CMK (cell line): ENCODE measurements around the gene PCP2.
"Not testable (repeated sequence)": the region's sequence is repeated elsewhere in the genome, so short reads cannot be mapped to it uniquely, and the experiment has no call there.

Experiments
- DNase-seq: peaks from one replicate; pipeline ENCODE4 v3.0.0-alpha.2; 2010; ENCODE audit warnings: low read depth

Gene PCP2

DNA sequence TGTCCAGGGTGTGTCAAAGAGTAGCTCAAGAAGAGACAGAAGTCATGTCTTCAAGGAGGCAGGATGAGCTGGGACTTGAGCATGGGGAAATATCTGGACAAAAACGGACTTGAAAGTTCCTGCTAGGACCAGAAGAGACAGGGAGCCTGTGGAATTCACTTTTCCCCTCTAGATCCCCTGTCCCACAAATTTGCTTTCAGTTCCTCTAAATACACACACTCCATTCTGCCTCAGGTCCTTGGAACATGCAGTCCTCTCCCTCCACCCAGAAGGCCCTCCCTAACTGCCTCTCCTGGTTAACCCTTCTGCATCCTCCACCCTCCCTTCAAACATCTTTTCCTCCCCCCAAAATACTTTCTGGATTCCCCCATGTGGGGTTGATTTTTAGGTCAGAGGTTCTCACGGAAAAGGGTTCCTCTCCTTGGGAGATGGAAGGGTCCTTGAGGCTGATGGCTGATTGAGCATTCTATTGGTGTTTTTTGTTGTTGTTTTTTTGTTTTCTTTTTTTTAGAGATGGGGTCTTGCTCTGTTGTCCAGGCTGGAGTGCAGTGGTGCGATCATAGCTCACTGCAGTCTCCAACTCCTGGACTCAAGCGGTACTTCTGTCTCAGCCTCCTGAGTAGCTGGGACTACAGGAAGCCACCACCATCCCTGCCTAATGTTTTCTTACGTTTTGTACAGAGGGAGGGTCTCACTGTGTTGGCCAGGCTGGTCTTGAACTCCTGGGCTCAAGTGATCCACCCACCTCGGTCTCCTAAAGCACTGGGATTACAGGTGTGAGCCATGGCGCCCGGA is 28.4 kb upstream of the PCP2 start:
- no peak for DNase-seq

DNA sequence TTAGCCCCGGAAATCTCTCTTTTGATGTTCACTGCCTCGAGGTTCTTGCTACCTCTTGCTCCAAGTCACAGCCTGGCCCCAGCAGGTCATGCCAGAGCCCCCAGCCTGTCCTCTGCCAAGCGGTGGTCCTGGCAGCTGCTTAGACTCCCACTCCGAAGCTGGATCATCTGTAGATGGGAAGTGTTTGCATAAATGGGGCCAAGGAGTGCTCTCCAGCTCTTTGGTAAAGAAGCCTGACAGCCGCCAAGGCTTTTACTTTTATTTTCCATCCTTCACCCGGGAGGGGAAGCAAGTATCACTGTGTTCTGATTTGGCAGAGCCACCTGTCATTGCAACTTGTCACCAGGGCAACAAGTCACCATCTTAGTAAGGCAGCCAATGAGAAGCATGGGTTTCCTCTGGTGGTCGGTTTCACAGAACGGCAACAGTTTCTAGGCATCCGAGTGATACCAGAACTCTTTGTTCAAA is 24.7 kb upstream of the PCP2 start:
- no peak for DNase-seq

DNA sequence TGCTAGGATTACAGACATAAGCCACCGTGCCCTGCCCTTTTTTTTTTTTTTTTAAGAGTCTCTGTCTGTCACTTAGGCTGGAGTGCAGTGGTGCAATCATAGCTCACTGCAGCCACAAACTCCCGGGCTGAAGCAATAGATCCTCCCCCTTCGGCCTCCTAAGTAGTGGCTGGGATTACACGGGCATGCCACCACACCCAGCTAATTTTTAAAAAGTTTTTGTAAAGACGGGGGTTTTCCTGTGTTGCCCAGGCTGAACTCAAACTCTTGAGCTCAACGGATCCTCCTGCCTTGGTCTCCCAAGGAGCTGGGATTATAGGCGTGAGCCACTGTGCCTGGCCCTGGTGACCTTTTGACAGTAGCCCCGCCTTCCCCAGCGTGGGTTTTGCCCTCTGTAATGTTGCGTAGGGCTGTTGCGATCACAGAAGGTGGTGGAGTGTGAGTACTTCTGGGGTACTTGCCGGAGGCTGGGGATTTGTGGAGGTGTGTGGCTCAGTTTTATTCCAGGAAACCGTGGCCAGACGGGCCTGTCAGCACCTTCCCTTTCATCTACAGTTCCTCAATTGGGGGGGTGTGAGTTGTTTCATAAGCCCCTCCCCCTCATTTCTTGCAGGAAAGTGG is 23.7 kb upstream of the PCP2 start:
- no peak for DNase-seq

DNA sequence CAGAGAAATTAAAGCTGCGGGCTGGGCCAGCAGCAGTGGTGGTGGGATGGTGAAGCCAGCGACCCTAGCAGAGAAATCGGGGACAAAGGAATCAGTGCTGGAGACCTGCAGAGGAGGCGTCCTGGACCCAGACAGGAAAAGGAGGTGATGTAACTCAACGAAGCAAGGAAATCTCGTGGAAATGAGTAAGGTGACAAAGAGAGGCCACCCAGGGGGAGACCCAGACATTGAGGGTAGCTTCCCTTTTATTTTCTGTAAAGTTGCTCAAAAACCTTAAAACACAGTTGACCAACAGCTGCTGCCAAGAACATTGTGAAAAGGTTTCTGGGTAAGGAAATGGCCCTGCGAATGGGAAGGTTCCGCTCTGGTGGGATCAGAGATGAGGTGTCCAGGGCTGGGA is 22.1 kb upstream of the PCP2 start:
- no peak for DNase-seq

DNA sequence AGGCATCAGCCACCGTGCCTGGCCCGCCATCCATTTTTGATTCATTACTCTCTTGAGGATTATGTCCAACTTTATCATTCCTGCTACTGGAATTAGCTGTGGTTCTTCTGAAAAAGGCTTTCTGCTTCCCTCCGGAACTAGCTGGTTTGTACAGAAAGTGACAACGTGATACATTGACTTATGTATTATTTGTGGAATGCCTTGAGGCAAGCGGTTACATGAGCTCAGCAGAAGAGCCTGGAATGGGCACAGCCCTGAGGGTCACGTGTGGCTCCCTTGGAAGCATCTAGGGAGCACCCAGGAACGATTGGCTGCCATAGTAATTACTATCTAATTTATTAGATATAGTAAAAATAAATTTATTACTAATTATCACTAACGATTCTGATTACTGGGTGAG is 20.9 kb upstream of the PCP2 start:
- no peak for DNase-seq

DNA sequence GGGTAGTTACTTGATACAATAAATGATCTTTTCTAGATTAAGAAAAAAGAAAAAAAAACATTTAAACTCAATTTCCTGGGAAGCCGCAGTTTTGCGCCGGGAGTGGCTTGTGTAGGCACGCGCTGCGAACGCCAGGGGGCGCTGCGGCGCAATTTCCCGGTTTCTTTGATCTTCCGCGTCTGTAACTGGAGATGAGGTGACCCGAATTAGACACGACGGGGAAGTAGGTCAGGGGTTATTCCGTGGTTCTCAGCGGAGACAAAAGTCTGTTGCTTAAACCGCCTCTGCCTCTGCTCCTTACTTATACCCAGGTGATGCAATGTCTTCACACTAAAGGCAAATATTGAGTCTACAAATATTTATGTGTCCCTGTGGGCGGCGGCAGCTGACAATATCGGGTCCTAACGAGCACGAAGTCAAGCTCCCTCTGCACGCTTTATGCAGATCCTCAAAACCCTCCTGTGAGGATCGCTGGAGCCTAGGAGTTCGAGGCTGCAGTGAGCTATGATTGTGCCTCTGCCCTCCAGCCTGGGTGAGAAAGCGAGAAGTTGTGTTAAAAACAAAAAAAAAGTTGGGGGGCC is 18.6 kb upstream of the PCP2 start:
- peak; percentile 65 for DNase-seq

DNA sequence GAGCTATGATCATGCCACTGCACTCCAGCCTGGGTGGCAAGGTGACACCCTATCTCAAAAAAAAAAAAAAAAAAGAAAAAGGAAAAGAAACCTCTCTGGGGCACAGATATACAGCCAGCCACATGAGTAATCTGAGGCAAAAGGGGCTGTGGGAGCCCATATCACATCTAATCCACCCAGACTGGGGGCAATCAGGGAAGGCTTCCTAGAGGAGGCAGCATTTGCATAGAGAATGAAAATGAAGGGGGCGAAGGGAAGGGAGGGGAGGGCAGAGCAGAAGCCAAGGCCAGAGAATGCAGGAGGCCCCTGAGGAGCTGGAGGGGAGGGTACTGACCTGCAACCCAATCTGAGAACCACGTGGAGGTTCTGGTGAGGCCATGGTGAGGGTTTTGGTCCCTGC is 16.6 kb upstream of the PCP2 start:
- no peak for DNase-seq

DNA sequence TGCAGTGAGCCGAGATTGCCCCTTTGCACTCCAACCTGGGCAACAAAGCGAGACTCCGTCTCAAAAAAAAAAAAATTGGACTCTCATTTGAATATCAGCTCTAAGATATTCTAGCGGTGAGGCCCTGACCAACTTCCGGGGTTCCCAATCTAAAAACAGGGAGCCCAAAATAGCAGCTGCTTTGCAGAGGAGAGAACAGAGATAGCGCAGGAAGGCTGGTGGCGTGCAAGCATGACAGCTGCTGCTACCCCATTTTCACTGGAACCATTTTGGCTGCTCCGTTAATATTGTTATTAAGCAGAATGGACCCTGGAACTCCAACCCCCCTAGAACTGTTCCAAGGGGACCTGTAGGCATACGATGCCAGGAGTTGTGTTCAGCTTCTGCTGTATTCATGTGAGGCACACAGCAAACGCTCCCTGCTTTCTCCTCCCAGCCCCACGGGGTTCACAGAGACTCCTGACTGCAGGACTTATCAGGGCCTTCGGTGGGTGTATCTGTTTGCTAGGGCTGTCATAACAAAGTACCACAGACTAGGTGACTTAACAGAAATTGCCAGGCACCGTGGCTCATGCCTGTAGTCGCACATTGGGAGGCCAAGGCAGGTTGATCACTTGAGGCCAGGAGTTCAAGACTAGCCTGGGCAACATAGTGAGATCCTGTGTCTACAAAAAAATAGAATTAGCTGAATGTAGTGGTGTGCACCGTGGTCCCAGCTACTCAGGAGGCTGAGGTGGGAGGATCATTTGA is 14.9 kb upstream of the PCP2 start:
- DNase-seq: no peak

DNA sequence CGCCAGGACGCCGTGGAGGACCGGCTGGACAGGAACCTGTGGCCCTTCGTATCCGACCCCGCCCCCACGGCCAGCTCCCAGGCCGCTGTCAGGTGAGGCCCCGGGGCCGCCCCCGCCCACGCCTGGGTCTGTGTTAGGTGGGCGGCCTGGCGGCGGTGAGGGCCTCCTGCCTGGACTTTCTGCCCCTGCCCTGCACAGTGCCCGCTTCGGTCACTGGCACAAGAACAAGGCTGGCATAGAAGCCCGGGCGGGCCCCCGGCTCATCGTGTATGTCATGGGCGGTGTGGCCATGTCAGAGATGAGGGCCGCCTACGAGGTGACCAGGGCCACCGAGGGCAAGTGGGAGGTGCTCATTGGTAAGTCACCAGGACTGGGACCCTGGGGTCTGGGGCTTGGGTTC is 13.6 kb upstream of the PCP2 start:
- no peak for DNase-seq

DNA sequence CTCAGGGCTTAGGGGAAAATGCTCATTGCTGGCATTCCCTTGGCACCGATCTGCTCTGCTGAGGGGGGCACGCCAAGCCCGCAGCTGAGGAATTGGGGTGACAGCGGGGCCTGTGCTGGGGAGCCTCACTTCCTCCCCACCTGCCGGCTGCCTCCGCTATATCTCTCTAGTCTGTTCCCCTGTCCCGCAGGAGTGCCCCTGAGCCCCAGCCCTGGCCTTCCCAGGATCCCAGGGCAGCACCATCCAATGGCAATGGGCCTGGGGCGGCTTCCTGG is 12.8 kb upstream of the PCP2 start:
- DNase-seq: no peak

DNA sequence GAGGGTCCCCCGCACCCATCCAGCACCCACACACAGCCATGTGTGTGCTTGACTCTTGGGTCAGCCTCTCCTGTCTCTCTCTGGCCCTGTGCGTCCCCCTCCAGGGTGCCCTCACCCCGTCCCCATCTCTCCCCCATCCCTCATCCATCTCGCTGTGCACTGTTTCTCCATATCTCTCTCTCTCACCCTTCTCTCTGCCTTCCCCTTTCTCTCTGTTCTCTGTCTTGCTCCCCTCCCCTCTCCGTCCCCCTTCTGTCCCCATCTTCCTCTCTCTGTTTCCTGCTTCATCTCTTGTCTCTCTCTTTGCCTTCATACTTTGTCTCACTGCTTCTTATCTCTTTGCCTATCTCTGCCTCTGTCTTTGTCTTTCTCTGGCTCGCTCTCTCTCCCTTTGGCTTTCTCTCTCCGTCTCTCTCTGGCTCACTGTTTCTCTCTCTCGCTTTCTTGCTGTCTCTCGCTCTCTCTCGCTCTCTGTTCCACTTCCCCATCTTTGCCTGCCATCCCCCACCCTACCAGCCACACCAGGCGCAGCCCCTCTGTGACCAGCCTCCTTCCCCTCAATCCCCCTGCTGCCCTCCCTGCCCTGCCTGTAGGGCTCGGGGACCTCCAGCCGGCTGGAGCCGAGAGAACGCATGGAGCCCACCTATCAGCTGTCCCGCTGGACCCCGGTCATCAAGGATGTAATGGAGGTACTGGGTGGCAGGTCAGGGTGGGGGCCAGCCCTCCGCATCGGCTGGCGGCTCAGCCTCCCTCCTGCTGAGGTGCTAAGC is 12.3 kb upstream of the PCP2 start:
- DNase-seq: no peak

DNA sequence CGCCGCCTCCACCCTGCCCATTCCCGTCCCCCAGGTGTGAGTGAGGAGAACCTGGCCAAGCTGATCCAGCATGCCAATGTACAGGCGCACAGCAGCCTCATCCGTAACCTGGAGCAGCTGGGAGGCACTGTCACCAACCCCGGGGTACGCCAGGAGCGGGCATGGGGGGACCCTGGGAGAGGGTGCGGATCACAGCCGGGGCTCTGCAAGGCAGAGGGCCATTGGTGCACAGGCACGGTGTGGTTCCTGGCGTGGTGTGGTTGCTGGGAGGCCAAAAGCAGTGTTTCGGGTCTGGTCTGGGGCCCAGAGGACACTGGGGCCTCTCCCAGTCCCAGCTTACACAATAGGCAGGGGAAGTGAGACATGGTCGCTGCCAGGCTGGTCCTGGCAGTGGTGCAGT is 11.6 kb upstream of the PCP2 start:
- DNase-seq: no peak

DNA sequence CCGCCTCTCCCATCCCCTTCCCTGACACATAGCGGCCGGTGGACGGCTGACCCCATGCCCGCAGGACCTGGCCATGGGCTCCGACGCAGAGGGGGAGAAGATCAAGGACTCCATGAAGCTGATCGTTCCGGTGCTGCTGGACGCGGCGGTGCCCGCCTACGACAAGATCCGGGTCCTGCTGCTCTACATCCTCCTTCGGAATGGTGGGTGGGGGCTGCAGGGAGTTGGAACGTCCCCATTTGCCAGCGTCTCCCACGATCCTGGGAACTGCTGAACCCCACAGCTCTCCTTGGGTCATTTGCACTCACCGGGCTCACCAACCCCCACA is 11.0 kb upstream of the PCP2 start:
- DNase-seq: no peak

DNA sequence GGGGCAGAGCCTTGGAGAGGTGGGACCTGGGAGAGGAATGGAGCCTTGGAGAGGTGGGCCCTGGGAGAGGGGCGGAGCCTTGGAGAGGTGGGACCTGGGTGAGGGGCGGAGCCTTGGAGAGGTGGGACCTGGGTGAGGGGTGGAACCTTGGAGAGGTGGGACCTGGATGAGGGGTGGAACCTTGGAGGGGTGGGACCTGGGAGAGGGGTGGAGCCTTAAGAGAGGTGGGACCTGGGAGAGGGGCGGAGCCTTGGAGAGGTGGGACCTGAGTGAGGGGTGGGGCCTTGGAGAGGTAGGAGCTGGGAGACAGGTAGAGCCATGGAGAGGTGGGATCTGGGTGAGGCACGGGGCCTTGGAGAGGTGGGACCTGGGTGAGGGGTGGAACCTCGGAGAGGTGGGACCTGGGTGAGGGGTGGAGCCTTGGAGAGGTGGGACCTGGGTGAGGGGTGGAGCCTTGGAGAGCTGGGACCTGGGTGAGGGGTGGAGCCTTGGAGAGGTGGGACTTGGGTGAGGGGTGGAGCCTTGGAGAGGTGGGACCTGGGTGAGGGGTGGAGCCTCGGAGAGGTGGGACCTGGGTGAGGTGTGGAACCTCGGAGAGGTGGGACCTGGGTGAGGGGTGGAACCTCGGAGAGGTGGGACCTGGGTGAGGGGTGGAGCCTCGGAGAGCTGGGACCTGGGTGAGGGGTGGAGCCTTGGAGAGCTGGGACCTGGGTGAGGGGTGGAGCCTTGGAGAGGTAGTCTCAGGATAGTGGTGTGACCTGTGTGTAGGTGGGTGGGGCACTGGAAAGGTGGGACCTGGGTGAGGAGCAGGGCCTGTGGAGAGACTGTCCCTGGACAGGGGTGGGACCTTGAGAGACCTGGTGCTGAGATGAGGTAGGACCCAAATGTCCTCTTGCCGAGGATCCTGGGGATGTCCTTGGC is 10.4 kb upstream of the PCP2 start:
- not testable (repeated sequence) for DNase-seq

DNA sequence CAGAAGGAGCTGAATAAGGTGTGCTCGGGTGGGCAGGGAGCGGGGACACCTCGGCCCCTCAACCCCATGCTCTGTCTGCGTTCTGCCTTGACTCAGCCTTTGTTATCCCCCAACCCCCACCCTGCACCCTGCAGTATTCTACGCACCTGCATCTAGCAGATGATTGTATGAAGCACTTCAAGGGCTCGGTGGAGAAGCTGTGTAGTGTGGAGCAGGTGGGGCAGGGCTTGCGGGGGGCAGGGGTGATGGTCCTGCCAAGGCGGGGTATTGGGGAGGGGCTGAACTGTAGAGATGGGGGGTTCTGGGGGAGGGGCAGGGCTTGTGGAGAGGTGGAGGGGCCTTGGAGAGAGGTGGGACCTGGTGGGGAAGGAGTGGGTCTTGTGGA is 9.5 kb upstream of the PCP2 start:
- no peak for DNase-seq

DNA sequence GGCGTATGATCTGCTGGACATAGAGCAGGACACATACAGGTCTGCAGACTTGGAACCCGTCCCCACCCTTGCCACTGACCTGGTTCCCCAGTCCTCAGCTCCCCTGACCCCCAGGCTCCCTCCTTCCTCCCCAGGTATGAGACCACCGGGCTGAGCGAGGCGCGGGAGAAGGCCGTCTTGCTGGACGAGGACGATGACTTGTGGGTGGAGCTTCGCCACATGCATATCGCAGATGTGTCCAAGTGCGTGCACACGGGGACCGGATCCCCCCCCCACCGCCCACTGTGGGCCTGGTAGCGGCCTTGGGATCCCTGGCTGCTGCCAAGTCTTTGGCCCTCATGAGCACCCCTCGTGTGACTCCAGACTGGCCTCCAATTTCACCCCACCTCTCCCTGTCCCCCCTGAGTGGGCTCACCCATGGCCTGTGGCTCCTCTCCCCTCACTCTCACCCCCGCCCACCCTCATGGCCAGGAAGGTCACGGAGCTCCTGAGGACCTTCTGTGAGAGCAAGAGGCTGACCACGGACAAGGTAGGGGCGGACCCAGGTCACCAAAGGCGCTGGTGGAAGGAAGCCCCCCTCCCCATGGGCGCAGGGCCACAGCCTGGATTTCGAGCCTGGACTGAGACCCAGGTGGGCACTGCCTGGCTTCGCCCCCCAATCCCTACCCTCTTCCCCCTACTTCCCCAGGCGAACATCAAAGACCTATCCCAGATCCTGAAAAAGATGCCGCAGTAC is 8.9 kb upstream of the PCP2 start:
- no peak for DNase-seq

DNA sequence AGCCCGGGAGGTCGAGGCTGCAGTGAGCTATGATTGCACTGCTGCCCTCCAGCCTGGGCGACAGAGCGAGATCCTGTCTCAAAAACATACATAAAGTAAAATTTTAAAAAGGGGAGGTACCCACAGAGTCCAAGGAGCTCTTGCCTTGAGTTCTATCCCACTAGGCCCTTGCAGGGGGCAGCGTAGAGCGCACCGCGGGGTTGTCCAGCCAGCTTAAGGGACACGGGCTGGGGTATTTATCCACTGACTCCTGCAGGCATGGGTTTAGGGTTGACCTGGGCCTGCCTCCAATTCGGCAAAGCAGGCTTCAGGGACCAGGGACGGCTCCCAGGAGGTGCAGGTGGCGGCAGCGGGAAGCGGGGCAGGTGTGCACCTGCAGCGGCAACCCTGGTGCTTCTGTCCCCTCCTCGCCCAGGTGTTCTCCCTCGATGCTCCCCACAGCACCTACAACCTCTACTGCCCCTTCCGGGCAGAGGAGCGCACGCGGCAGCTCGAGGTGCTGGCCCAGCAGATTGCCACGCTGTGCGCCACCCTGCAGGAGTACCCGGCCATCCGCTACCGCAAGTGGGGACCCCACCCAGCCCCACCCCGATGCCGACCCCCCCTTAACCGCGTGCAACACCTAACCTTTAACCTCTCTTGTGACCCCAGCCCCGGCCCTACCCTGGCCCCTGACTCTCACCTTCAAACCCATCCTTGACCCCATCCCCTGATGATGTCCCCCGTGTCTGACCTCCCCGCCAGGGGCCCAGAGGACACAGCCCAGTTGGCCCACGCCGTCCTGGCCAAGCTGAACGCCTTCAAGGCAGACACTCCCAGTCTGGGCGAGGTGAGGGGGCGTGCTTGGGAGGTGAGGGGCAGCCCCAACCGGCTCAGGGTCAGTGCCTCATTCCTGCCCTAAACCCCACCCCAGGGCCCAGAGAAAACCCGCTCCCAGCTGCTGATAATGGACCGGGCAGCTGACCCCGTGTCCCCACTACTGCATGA is 8.1 kb upstream of the PCP2 start:
- DNase-seq: no peak

DNA sequence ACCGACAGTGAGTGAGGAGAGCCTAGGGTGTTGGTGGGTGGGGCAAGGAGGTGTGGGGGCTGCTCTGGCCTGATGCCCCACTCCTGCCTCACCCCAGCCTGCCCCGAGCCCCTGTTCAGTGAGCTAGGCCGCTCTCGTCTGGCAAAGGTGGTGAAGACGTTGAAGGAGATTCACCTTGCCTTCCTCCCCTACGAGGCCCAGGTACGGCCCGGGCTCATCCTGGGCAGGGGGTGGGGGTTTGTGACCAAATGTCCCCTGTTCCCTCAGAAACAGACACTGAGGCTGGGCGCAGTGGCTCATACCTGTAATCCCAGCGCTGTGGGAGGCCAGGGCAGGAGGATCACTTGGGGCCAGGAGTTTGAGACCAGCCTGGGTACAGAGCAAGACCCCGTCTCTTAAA is 7.3 kb upstream of the PCP2 start:
- no peak for DNase-seq

DNA sequence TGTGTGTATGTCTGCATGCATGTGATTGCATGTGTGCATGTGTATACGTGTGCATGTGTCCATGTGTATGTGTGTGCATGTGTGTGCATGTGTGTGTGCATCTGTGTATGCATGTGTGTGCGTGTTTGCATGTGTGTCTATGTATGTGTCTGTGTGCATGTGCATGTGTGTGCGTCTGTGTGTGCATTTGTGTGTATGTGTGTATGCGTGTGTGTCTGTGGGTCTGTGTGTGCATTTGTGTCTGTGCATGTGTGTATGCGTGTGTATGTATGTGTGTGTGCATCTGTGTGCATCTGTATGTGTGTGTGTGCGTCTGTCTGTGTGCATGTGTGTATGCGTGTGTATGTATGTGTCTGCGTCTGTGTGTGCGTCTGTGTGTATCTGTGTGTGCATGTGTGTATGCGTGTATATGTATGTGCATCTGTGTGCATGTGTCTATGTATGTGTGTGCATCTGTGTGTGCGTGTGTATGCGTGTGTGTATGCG is 6.4 kb upstream of the PCP2 start:
- DNase-seq: no peak
